SK-N-SH (cell line): ENCODE measurements around the gene E2F3. TPM values are rescaled to one million over a fixed set of nuclear protein-coding genes. Genes with fewer than 3 reads are reported as not detected.
"Not testable (repeated sequence)": the region's sequence is repeated elsewhere in the genome, so short reads cannot be mapped to it uniquely, and the experiment has no call there.

Experiments used
- CTCF ChIA-PET: fragments of 300-600, 350-600 bp; formaldehyde crosslinking; extraction: SDS; loops from one replicate; lab custom pipeline; 2021; lab: Yijun Ruan, JAX
- POLR2A ChIA-PET: fragments of 350-600 bp; sonication (Branson Sonifier 250); formaldehyde crosslinking; extraction: SDS; loops from one replicate; lab custom pipeline; 2020; ENCODE audit warnings: antibody characterized with exemption, inconsistent platforms; lab: Yijun Ruan, JAX
- DNase-seq: peaks from one replicate; pipeline ENCODE4 v3.0.0; 2012
- H2AFZ ChIP-seq: fragments of 200-600 bp; sonication (generic); 2 replicates; pipeline ENCODE4 v1.8.1; 2016; ENCODE audit warnings: antibody characterized with exemption, mild to moderate bottlenecking, low read depth
- H3F3A ChIP-seq: fragments of 200-600 bp; sonication (generic); replicated peaks from 2 replicates; pipeline ENCODE3; 2016; ENCODE audit warnings: antibody characterized with exemption, mild to moderate bottlenecking; ENCODE audit not compliant: insufficient read depth
- H3K27ac ChIP-seq, 2 experiments: fragments of 200-500 bp in 1 of 2; fragments of 200-600 bp in 1 of 2; sonication (Bioruptor generic) in 1 of 2; sonication (generic), shearing (Covaris generic) in 1 of 2; 2 replicates each; pipeline versions ENCODE4 v1.5.1 to v1.6.1; 2014 to 2016; ENCODE audit warnings: low read depth in 2 of 2, inconsistent platforms in 1 of 2, low read length in 1 of 2, mild to moderate bottlenecking in 1 of 2, mixed read lengths in 1 of 2
- H3K27me3 ChIP-seq: fragments of 200-600 bp; sonication (generic), shearing (Covaris generic); 2 replicates; pipeline ENCODE4 v1.6.1; 2016; ENCODE audit warnings: mixed run types; ENCODE audit not compliant: insufficient read depth
- H3K36me3 ChIP-seq, 2 experiments: fragments of 200-500 bp in 1 of 2; fragments of 200-600 bp in 1 of 2; sonication (Bioruptor generic) in 1 of 2; sonication (generic) in 1 of 2; replicated peaks in 1 of 2; 2 replicates each; pipeline versions ENCODE3 to v1.5.1; 2014 to 2016; ENCODE audit warnings: low read length in 1 of 2, mild to moderate bottlenecking in 1 of 2; ENCODE audit not compliant: insufficient read depth in 2 of 2, control insufficient read depth in 1 of 2
- H3K4me1 ChIP-seq, 2 experiments: fragments of 200-500 bp in 1 of 2; fragments of 200-600 bp in 1 of 2; sonication (Bioruptor generic) in 1 of 2; sonication (generic), shearing (Covaris generic) in 1 of 2; 2 replicates each; pipeline versions ENCODE4 v1.5.1 to v1.6.1; 2014 to 2016; ENCODE audit warnings: low read depth in 1 of 2, low read length in 1 of 2, mixed run types in 1 of 2; ENCODE audit not compliant: insufficient read depth in 2 of 2, control insufficient read depth in 1 of 2
- H3K4me2 ChIP-seq: fragments of 200-600 bp; sonication (generic), shearing (Covaris generic); 2 replicates; pipeline ENCODE4 v1.6.1; 2017; ENCODE audit warnings: mixed run types
- H3K4me3 ChIP-seq, 2 experiments: fragments of 200-500 bp in 1 of 2; fragments of 200-600 bp in 1 of 2; sonication (Bioruptor generic) in 1 of 2; sonication (generic), shearing (Covaris generic) in 1 of 2; 2 replicates each; pipeline versions ENCODE4 v1.5.1 to v1.8.1; 2014 to 2016; ENCODE audit warnings: low read depth in 2 of 2, inconsistent platforms in 1 of 2, low read length in 1 of 2, mild to moderate bottlenecking in 1 of 2, mixed read lengths in 1 of 2, moderate library complexity in 1 of 2
- H3K79me2 ChIP-seq: fragments of 200-600 bp; sonication (generic); 2 replicates; pipeline ENCODE4 v1.8.1; 2017; ENCODE audit warnings: mild to moderate bottlenecking; ENCODE audit not compliant: insufficient read depth
- H3K9ac ChIP-seq: fragments of 200-600 bp; sonication (generic); 2 replicates; pipeline ENCODE4 v1.6.1; 2017; ENCODE audit warnings: mixed run types
- H3K9me2 ChIP-seq: fragments of 200-600 bp; sonication (generic); 2 replicates; pipeline ENCODE4 v1.6.1; 2017; ENCODE audit warnings: mixed run types
- H3K9me3 ChIP-seq: fragments of 200-600 bp; sonication (generic); 2 replicates; pipeline ENCODE4 v1.6.1; 2017; ENCODE audit warnings: mixed run types, mild to moderate bottlenecking, moderate library complexity
- H4K20me1 ChIP-seq: fragments of 200-600 bp; sonication (generic); 2 replicates; pipeline ENCODE4 v1.6.1; 2017; ENCODE audit warnings: mild to moderate bottlenecking, mixed run types; ENCODE audit not compliant: insufficient read depth
- EP300 ChIP-seq, 2 experiments: IDR thresholded peaks; 2 replicates each; pipeline versions ENCODE4 v1.4.0 to v1.6.1; 2012; ENCODE audit warnings: borderline replicate concordance in 1 of 2, low read depth in 1 of 2, low read length in 1 of 2
- GABPA ChIP-seq: IDR thresholded peaks from 2 replicates; pipeline ENCODE4 v1.4.0; 2012; ENCODE audit warnings: low read depth, mild to moderate bottlenecking
- GATA2 ChIP-seq: sonication (generic); formaldehyde crosslinking; IDR thresholded peaks from 2 replicates; pipeline ENCODE4 v1.5.0; 2020; ENCODE audit warnings: mild to moderate bottlenecking, missing genetic modification reagents
- IRF3 ChIP-seq: fragments of 150-350 bp; IDR thresholded peaks from 2 replicates; pipeline ENCODE4 v1.6.1; 2016; ENCODE audit warnings: mild to moderate bottlenecking, low read depth, low read length
- JUND ChIP-seq: IDR thresholded peaks from 2 replicates; pipeline ENCODE4 v1.4.0; 2012
- MXI1 ChIP-seq: IDR thresholded peaks from 2 replicates; pipeline ENCODE4 v1.6.1; 2012; ENCODE audit warnings: mild to moderate bottlenecking, low read depth, low read length, improper control_type of control experiment
- NFIC ChIP-seq: IDR thresholded peaks from 2 replicates; pipeline ENCODE4 v1.4.0; 2012; ENCODE audit warnings: borderline replicate concordance
- RAD21 ChIP-seq: IDR thresholded peaks from 2 replicates; pipeline ENCODE4 v1.6.1; 2012; ENCODE audit warnings: mild to moderate bottlenecking, low read length
- TAF1 ChIP-seq: IDR thresholded peaks from 2 replicates; pipeline ENCODE4 v1.6.1; 2012; ENCODE audit warnings: low read depth, mild to moderate bottlenecking, low read length, moderate library complexity, borderline replicate concordance
- YY1 ChIP-seq: IDR thresholded peaks from 2 replicates; pipeline ENCODE4 v1.4.0; 2012; ENCODE audit warnings: low read depth, mild to moderate bottlenecking
- ZBTB33 ChIP-seq: IDR thresholded peaks from 2 replicates; pipeline ENCODE4 v1.4.0; 2012; ENCODE audit warnings: low read depth, borderline replicate concordance
- WGBS: methylation state at CpG from one replicate; pipeline ENCODE4 v1.1.6; 2017; ENCODE audit warnings: low lambda C conversion rate; 5-methylcytosine and 5-hydroxymethylcytosine counted together
- polyA plus RNA-seq, 3 experiments: library from polyadenylated mRNA; depleted of rRNA; stranded (reverse); fragments of >200 nt; gene quantifications; 2 replicates each; pipeline ENCODE4 v1.2.3, GENCODE V29; 2012
- TF ChIP-seq, protein P1 (sequence below): fragments of 150-350 bp; IDR thresholded peaks from 2 replicates; pipeline ENCODE4 v1.6.1; 2017; ENCODE audit warnings: antibody characterized with exemption, low read length, low read depth, borderline replicate concordance
- TF ChIP-seq, protein P2 (sequence below): IDR thresholded peaks from 2 replicates; pipeline ENCODE4; 2012
- TF ChIP-seq, protein P3 (sequence below): IDR thresholded peaks from 2 replicates; pipeline ENCODE4 v1.6.1; 2012; ENCODE audit warnings: mild to moderate bottlenecking, low read depth, low read length, moderate library complexity

Gene E2F3
- polyA plus RNA-seq, 1 of the 3 experiments (the other 2 are of a cell fraction): 12.7 TPM

- CTCF ChIA-PET: interaction anchor here (1.1 kb wide), 1 partner anchor 16 kb away, joined by 4 read pairs; no protein-coding TSS in a partner anchor
- no peak for DNase-seq
- 45% methylated on average over 2 of the region's 2 CpGs for WGBS
Observed at GRCh38 chr6:20511852-20512251, 110.2 kb downstream of the E2F3 start.

DNA sequence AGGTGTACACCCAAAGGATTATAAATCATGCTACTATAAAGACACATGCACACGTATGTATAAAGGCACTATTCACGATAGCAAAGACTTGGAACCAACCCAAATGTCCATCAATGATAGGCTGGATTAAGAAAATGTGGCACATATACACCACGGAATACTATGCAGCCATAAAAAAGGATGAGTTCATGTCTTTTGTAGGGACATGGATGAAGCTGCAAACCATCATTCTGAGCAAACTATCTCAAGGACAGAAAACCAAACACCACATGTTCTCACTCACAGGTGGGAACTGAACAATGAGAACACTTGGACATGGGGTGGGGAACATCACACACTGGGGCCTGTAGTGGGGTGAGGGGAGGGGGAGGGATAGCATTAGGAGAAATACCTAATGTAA lies 123.5 kb downstream of the E2F3 start:
- H3K9me3 ChIP-seq, H3K36me3 ChIP-seq, H3F3A ChIP-seq, H3K27me3 ChIP-seq, H3K4me2 ChIP-seq, H2AFZ ChIP-seq, H3K4me1 ChIP-seq, H3K9me2 ChIP-seq, POLR2A ChIA-PET, H3K79me2 ChIP-seq, H3K9ac ChIP-seq, H4K20me1 ChIP-seq, H3K4me3 ChIP-seq, H3K27ac ChIP-seq, DNase-seq, CTCF ChIA-PET: not testable (repeated sequence)
- WGBS: 38% methylated on average over 3 of the region's 3 CpGs

More at GRCh38 chr6:20511852-20512251, 110.2 kb downstream of the E2F3 start:
- no peak overlapping the region for H2AFZ ChIP-seq
- no peak overlapping the region for H3K4me3 ChIP-seq
- TF ChIP-seq YY1 (no peak), IRF3 (no peak), NFIC (no peak), GABPA (no peak), GATA2 (CRISPR knock-in tag) (no peak), MXI1 (no peak), JUND (no peak), EP300 (IDR thresholded peaks at IDR 0.05; ENCODE audit: borderline replicate concordance in 1 of 2, low read depth in 1 of 2, low read length in 1 of 2) (no peak), TAF1 (no peak), RAD21 (no peak), ZBTB33 (no peak)
- TF ChIP-seq, protein P1, sequence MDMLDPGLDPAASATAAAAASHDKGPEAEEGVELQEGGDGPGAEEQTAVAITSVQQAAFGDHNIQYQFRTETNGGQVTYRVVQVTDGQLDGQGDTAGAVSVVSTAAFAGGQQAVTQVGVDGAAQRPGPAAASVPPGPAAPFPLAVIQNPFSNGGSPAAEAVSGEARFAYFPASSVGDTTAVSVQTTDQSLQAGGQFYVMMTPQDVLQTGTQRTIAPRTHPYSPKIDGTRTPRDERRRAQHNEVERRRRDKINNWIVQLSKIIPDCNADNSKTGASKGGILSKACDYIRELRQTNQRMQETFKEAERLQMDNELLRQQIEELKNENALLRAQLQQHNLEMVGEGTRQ: no peak
- TF ChIP-seq, protein P2, sequence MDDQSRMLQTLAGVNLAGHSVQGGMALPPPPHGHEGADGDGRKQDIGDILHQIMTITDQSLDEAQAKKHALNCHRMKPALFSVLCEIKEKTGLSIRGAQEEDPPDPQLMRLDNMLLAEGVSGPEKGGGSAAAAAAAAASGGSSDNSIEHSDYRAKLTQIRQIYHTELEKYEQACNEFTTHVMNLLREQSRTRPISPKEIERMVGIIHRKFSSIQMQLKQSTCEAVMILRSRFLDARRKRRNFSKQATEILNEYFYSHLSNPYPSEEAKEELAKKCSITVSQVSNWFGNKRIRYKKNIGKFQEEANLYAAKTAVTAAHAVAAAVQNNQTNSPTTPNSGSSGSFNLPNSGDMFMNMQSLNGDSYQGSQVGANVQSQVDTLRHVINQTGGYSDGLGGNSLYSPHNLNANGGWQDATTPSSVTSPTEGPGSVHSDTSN: no peak
- TF ChIP-seq, protein P3, sequence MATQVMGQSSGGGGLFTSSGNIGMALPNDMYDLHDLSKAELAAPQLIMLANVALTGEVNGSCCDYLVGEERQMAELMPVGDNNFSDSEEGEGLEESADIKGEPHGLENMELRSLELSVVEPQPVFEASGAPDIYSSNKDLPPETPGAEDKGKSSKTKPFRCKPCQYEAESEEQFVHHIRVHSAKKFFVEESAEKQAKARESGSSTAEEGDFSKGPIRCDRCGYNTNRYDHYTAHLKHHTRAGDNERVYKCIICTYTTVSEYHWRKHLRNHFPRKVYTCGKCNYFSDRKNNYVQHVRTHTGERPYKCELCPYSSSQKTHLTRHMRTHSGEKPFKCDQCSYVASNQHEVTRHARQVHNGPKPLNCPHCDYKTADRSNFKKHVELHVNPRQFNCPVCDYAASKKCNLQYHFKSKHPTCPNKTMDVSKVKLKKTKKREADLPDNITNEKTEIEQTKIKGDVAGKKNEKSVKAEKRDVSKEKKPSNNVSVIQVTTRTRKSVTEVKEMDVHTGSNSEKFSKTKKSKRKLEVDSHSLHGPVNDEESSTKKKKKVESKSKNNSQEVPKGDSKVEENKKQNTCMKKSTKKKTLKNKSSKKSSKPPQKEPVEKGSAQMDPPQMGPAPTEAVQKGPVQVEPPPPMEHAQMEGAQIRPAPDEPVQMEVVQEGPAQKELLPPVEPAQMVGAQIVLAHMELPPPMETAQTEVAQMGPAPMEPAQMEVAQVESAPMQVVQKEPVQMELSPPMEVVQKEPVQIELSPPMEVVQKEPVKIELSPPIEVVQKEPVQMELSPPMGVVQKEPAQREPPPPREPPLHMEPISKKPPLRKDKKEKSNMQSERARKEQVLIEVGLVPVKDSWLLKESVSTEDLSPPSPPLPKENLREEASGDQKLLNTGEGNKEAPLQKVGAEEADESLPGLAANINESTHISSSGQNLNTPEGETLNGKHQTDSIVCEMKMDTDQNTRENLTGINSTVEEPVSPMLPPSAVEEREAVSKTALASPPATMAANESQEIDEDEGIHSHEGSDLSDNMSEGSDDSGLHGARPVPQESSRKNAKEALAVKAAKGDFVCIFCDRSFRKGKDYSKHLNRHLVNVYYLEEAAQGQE: no peak
- POLR2A ChIA-PET: no interaction called here
- H3F3A ChIP-seq: no peaks in the 10 kb centered on the region
- no peaks in the 10 kb centered on the region for H3K4me1 ChIP-seq
- no peak overlapping the region for H3K9ac ChIP-seq
- no peaks in the 10 kb centered on the region for H4K20me1 ChIP-seq
- H3K9me2 ChIP-seq: no peaks in the 10 kb centered on the region
- H3K4me2 ChIP-seq: no peak overlapping the region
- no peak overlapping the region for H3K27ac ChIP-seq
- no peaks in the 10 kb centered on the region for H3K9me3 ChIP-seq
- no peaks in the 10 kb centered on the region for H3K79me2 ChIP-seq
- H3K36me3 ChIP-seq: no peaks in the 10 kb centered on the region
- H3K27me3 ChIP-seq: no peaks in the 10 kb centered on the region
